NCI-H1105 treated with DMSO at 0.1 percent for 48 hours (cell line): Measurements from ENCODE around the gene ZBTB46.
"Not testable (repeated sequence)": the region's sequence is repeated elsewhere in the genome, so short reads cannot be mapped to it uniquely, and the experiment has no call there.

Experiments used
- DNase-seq: peaks from one replicate; lab custom pipeline; 2025; lab: John Stamatoyannopoulos, UW

Gene ZBTB46

GRCh38 chr20:63830841-63831588 lies at the start of gene ZBTB46:
Gene ZBTB46, minus strand, starts transcription at chr20:63831264. Its CDS starts 40,507 bp downstream, at chr20:63790757.
- peak; percentile 11 for DNase-seq

- DNase-seq, result no peak
Observed at GRCh38 chr20:63878899-63879663, 48.0 kb upstream of the ZBTB46 start.

GRCh38 chr20:63877755-63878470 lies 46.8 kb upstream of the ZBTB46 start:
- no peak for DNase-seq

GRCh38 chr20:63876489-63877036 lies 45.5 kb upstream of the ZBTB46 start:
- DNase-seq, result no peak

GRCh38 chr20:63874241-63874640 lies 43.2 kb upstream of the ZBTB46 start:
- not testable (repeated sequence) for DNase-seq

GRCh38 chr20:63873477-63873971 lies 42.5 kb upstream of the ZBTB46 start:
- no peak for DNase-seq

GRCh38 chr20:63868264-63868663 lies 37.2 kb upstream of the ZBTB46 start:
- DNase-seq, result no peak

GRCh38 chr20:63867042-63867441 lies 36.0 kb upstream of the ZBTB46 start:
- not testable (repeated sequence) for DNase-seq

- DNase-seq, result peak; percentile 99
Observed at GRCh38 chr20:63864978-63865640, 34.0 kb upstream of the ZBTB46 start, which contains the start of gene TPD52L2. Gene TPD52L2, plus strand, starts transcription at chr20:63865270. Its CDS starts 96 bp downstream, at chr20:63865366.

- no peak for DNase-seq
Observed at GRCh38 chr20:63864545-63864977, 33.5 kb upstream of the ZBTB46 start.

GRCh38 chr20:63863798-63864544 lies 32.9 kb upstream of the ZBTB46 start:
- peak; percentile 60 for DNase-seq

- DNase-seq, result no peak
Observed at GRCh38 chr20:63863021-63863797, 32.1 kb upstream of the ZBTB46 start.

- DNase-seq, result no peak
Observed at GRCh38 chr20:63861981-63862901, 31.2 kb upstream of the ZBTB46 start.

- no peak for DNase-seq
Observed at GRCh38 chr20:63861365-63861934, 30.4 kb upstream of the ZBTB46 start, which contains the start of gene ABHD16B. Gene ABHD16B, plus strand, starts transcription at chr20:63861498. Its CDS starts 43 bp downstream, at chr20:63861541.

GRCh38 chr20:63860325-63861051 lies 29.4 kb upstream of the ZBTB46 start:
- DNase-seq, result no peak

- DNase-seq, result no peak
Observed at GRCh38 chr20:63859166-63859699, 28.2 kb upstream of the ZBTB46 start.
